NCI-H1092 (cell line): ENCODE results near the gene OPRL1.

Source experiments
- DNase-seq: peaks from one replicate; lab custom pipeline; 2025; lab: John Stamatoyannopoulos, UW

Gene OPRL1

GRCh38 chr20:64144144-64144912, 64.4 kb downstream of the OPRL1 start:
- no peak for DNase-seq

GRCh38 chr20:64145458-64146300, 65.8 kb downstream of the OPRL1 start:
- DNase-seq: no peak

GRCh38 chr20:64146301-64146935, 66.5 kb downstream of the OPRL1 start:
- no peak for DNase-seq

GRCh38 chr20:64146936-64147477, 67.1 kb downstream of the OPRL1 start:
- no peak for DNase-seq

GRCh38 chr20:64148581-64148980, 68.7 kb downstream of the OPRL1 start:
- DNase-seq: no peak

GRCh38 chr20:64149141-64149540, 69.3 kb downstream of the OPRL1 start:
- no peak for DNase-seq

- DNase-seq: no peak
Observed at GRCh38 chr20:64149809-64150560, 70.1 kb downstream of the OPRL1 start.
